Measurements from ENCODE around the gene SPRY2.
A peak's percentile ranks its signal among the peaks of the same experiment; 100 is the strongest.

Gene SPRY2

DNA sequence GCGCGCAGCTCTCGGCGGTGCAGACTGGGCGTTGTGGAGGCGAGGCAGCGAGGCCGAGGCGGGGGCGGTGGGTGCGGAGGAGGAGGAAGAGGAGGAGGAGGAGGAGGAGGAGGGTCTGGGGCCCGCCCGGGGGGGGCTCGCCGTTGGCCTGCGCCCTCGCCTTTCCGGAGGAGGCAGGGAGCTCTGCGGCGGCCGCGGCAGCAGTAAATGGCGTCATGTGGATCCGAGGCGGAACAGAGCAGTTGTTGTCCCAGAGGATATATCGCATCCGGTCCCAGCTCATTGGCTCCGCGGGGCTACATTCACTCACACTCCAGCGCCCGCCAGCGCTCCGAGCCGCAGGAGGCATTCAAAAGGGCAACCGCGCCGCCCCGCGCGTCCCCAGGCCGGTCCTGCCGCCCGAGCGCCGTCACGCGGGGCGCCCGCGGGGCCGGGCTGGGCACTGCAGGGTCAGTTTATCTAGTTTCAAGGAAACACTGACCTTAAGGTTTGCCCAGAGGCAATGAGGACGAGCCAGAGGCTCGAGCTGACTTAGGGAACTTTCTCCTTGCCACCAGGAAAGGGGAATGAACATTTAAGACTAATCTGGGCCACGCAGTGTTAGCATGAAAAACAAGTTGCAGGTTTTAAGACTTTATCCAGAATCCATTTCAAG is at the start of gene SPRY2 (continued):
- TF ChIP-seq, protein P1, sequence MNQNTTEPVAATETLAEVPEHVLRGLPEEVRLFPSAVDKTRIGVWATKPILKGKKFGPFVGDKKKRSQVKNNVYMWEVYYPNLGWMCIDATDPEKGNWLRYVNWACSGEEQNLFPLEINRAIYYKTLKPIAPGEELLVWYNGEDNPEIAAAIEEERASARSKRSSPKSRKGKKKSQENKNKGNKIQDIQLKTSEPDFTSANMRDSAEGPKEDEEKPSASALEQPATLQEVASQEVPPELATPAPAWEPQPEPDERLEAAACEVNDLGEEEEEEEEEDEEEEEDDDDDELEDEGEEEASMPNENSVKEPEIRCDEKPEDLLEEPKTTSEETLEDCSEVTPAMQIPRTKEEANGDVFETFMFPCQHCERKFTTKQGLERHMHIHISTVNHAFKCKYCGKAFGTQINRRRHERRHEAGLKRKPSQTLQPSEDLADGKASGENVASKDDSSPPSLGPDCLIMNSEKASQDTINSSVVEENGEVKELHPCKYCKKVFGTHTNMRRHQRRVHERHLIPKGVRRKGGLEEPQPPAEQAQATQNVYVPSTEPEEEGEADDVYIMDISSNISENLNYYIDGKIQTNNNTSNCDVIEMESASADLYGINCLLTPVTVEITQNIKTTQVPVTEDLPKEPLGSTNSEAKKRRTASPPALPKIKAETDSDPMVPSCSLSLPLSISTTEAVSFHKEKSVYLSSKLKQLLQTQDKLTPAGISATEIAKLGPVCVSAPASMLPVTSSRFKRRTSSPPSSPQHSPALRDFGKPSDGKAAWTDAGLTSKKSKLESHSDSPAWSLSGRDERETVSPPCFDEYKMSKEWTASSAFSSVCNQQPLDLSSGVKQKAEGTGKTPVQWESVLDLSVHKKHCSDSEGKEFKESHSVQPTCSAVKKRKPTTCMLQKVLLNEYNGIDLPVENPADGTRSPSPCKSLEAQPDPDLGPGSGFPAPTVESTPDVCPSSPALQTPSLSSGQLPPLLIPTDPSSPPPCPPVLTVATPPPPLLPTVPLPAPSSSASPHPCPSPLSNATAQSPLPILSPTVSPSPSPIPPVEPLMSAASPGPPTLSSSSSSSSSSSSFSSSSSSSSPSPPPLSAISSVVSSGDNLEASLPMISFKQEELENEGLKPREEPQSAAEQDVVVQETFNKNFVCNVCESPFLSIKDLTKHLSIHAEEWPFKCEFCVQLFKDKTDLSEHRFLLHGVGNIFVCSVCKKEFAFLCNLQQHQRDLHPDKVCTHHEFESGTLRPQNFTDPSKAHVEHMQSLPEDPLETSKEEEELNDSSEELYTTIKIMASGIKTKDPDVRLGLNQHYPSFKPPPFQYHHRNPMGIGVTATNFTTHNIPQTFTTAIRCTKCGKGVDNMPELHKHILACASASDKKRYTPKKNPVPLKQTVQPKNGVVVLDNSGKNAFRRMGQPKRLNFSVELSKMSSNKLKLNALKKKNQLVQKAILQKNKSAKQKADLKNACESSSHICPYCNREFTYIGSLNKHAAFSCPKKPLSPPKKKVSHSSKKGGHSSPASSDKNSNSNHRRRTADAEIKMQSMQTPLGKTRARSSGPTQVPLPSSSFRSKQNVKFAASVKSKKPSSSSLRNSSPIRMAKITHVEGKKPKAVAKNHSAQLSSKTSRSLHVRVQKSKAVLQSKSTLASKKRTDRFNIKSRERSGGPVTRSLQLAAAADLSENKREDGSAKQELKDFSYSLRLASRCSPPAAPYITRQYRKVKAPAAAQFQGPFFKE (tag by site-specific recombination; IDR thresholded peaks at IDR 0.05; ENCODE audit: borderline replicate concordance) = no peak
- TF ChIP-seq ZNF214 (tag by site-specific recombination; IDR thresholded peaks at IDR 0.05; ENCODE audit: borderline replicate concordance) = no peak
- TF ChIP-seq ZNF274 (IDR thresholded peaks at IDR 0.05; ENCODE audit: low read length) = no peak
- TF ChIP-seq ZNF274 (tag by site-specific recombination; IDR thresholded peaks at IDR 0.05; ENCODE audit: borderline replicate concordance) = no peak
- TF ChIP-seq ZEB2 (tag by site-specific recombination; IDR thresholded peaks at IDR 0.05) = peak; percentile 85
- TF ChIP-seq, protein P2, sequence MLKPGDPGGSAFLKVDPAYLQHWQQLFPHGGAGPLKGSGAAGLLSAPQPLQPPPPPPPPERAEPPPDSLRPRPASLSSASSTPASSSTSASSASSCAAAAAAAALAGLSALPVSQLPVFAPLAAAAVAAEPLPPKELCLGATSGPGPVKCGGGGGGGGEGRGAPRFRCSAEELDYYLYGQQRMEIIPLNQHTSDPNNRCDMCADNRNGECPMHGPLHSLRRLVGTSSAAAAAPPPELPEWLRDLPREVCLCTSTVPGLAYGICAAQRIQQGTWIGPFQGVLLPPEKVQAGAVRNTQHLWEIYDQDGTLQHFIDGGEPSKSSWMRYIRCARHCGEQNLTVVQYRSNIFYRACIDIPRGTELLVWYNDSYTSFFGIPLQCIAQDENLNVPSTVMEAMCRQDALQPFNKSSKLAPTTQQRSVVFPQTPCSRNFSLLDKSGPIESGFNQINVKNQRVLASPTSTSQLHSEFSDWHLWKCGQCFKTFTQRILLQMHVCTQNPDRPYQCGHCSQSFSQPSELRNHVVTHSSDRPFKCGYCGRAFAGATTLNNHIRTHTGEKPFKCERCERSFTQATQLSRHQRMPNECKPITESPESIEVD (tag by site-specific recombination; IDR thresholded peaks at IDR 0.05) = no peak
- no peak for TF ChIP-seq ZNF624 (tag by site-specific recombination; IDR thresholded peaks at IDR 0.05)
- peak; percentile 76 for TF ChIP-seq ZNF501 (tag by site-specific recombination; IDR thresholded peaks at IDR 0.05)
- peak; percentile 94 for TF ChIP-seq ZBTB8A (tag by site-specific recombination; IDR thresholded peaks at IDR 0.05)
- TF ChIP-seq ZNF785 (tag by site-specific recombination; IDR thresholded peaks at IDR 0.05) = no peak
- TF ChIP-seq, protein P3, sequence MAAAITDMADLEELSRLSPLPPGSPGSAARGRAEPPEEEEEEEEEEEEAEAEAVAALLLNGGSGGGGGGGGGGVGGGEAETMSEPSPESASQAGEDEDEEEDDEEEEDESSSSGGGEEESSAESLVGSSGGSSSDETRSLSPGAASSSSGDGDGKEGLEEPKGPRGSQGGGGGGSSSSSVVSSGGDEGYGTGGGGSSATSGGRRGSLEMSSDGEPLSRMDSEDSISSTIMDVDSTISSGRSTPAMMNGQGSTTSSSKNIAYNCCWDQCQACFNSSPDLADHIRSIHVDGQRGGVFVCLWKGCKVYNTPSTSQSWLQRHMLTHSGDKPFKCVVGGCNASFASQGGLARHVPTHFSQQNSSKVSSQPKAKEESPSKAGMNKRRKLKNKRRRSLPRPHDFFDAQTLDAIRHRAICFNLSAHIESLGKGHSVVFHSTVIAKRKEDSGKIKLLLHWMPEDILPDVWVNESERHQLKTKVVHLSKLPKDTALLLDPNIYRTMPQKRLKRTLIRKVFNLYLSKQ (tag by site-specific recombination; IDR thresholded peaks at IDR 0.05; ENCODE audit: borderline replicate concordance) = no peak
- TF ChIP-seq, protein P4, sequence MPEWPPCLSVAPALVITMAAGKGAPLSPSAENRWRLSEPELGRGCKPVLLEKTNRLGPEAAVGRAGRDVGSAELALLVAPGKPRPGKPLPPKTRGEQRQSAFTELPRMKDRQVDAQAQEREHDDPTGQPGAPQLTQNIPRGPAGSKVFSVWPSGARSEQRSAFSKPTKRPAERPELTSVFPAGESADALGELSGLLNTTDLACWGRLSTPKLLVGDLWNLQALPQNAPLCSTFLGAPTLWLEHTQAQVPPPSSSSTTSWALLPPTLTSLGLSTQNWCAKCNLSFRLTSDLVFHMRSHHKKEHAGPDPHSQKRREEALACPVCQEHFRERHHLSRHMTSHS (tag by site-specific recombination; IDR thresholded peaks at IDR 0.05) = no peak
- TF ChIP-seq, protein P5, sequence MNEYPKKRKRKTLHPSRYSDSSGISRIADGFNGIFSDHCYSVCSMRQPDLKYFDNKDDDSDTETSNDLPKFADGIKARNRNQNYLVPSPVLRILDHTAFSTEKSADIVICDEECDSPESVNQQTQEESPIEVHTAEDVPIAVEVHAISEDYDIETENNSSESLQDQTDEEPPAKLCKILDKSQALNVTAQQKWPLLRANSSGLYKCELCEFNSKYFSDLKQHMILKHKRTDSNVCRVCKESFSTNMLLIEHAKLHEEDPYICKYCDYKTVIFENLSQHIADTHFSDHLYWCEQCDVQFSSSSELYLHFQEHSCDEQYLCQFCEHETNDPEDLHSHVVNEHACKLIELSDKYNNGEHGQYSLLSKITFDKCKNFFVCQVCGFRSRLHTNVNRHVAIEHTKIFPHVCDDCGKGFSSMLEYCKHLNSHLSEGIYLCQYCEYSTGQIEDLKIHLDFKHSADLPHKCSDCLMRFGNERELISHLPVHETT (tag by site-specific recombination; IDR thresholded peaks at IDR 0.05) = no peak
- TF ChIP-seq, protein P6, sequence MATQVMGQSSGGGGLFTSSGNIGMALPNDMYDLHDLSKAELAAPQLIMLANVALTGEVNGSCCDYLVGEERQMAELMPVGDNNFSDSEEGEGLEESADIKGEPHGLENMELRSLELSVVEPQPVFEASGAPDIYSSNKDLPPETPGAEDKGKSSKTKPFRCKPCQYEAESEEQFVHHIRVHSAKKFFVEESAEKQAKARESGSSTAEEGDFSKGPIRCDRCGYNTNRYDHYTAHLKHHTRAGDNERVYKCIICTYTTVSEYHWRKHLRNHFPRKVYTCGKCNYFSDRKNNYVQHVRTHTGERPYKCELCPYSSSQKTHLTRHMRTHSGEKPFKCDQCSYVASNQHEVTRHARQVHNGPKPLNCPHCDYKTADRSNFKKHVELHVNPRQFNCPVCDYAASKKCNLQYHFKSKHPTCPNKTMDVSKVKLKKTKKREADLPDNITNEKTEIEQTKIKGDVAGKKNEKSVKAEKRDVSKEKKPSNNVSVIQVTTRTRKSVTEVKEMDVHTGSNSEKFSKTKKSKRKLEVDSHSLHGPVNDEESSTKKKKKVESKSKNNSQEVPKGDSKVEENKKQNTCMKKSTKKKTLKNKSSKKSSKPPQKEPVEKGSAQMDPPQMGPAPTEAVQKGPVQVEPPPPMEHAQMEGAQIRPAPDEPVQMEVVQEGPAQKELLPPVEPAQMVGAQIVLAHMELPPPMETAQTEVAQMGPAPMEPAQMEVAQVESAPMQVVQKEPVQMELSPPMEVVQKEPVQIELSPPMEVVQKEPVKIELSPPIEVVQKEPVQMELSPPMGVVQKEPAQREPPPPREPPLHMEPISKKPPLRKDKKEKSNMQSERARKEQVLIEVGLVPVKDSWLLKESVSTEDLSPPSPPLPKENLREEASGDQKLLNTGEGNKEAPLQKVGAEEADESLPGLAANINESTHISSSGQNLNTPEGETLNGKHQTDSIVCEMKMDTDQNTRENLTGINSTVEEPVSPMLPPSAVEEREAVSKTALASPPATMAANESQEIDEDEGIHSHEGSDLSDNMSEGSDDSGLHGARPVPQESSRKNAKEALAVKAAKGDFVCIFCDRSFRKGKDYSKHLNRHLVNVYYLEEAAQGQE (tag by site-specific recombination; IDR thresholded peaks at IDR 0.05) = no peak
- TF ChIP-seq ZNF248 (tag by site-specific recombination; IDR thresholded peaks at IDR 0.05) = no peak
- no peak for TF ChIP-seq PRDM1 (tag by site-specific recombination; IDR thresholded peaks at IDR 0.05)
- TF ChIP-seq, protein P7, sequence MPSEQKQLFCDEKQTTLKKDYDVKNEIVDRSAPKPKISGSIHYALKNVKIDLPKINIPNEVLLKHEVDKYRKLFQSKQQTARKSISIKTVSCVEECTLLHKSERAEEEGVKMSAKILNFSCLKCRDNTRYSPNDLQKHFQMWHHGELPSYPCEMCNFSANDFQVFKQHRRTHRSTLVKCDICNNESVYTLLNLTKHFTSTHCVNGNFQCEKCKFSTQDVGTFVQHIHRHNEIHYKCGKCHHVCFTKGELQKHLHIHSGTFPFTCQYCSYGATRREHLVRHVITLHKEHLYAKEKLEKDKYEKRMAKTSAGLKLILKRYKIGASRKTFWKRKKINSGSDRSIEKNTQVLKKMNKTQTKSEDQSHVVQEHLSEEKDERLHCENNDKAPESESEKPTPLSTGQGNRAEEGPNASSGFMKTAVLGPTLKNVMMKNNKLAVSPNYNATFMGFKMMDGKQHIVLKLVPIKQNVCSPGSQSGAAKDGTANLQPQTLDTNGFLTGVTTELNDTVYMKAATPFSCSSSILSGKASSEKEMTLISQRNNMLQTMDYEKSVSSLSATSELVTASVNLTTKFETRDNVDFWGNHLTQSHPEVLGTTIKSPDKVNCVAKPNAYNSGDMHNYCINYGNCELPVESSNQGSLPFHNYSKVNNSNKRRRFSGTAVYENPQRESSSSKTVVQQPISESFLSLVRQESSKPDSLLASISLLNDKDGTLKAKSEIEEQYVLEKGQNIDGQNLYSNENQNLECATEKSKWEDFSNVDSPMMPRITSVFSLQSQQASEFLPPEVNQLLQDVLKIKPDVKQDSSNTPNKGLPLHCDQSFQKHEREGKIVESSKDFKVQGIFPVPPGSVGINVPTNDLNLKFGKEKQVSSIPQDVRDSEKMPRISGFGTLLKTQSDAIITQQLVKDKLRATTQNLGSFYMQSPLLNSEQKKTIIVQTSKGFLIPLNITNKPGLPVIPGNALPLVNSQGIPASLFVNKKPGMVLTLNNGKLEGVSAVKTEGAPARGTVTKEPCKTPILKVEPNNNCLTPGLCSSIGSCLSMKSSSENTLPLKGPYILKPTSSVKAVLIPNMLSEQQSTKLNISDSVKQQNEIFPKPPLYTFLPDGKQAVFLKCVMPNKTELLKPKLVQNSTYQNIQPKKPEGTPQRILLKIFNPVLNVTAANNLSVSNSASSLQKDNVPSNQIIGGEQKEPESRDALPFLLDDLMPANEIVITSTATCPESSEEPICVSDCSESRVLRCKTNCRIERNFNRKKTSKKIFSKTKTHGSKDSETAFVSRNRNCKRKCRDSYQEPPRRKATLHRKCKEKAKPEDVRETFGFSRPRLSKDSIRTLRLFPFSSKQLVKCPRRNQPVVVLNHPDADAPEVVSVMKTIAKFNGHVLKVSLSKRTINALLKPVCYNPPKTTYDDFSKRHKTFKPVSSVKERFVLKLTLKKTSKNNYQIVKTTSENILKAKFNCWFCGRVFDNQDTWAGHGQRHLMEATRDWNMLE (tag by site-specific recombination; conservative IDR thresholded peaks at IDR 0.05; ENCODE audit: low read depth) = no peak; the same call in 1 of the 2 replicates
- TF ChIP-seq ZBTB1 (tag by site-specific recombination; IDR thresholded peaks at IDR 0.05) = no peak
